Fibroblast of pulmonary artery (primary cell): Measurements from ENCODE around the gene CCDC197.

Experiments used
- DNase-seq: peaks from one replicate; pipeline ENCODE4 v3.0.0-alpha.2; 2010; ENCODE audit warnings: low read depth
- H3K4me3 ChIP-seq: replicated peaks from 2 replicates; pipeline ENCODE4 v1.5.1; 2011; ENCODE audit warnings: low read depth, mild to moderate bottlenecking, control low read depth, low read length, moderate library complexity
- TF ChIP-seq, protein P1 (sequence below): IDR thresholded peaks from 2 replicates; pipeline ENCODE4 v1.5.1; 2011; ENCODE audit warnings: mild to moderate bottlenecking, control low read depth, low read length, inconsistent platforms; ENCODE audit errors: missing control alignments

Gene CCDC197

DNA sequence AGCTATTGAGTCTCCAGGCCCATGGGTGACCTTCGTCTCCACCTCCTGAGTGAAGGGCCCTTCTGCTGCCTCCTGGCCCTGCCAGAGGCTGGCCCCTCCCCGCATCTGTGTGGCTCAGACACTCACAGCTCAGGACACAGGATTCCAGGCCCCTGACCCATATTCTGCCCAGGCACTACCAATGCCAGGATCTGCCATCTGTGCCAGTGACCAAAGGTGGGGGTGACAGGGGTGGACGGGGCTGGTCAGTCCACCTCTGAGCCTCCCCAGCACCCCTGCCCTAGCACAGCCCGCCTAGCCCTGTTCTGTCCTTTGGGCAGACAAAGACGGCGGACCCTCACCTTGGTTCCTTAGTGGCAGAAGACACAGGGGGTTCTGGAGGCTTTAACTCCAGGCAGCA is 23.5 kb upstream of the CCDC197 start:
- TF ChIP-seq, protein P1, sequence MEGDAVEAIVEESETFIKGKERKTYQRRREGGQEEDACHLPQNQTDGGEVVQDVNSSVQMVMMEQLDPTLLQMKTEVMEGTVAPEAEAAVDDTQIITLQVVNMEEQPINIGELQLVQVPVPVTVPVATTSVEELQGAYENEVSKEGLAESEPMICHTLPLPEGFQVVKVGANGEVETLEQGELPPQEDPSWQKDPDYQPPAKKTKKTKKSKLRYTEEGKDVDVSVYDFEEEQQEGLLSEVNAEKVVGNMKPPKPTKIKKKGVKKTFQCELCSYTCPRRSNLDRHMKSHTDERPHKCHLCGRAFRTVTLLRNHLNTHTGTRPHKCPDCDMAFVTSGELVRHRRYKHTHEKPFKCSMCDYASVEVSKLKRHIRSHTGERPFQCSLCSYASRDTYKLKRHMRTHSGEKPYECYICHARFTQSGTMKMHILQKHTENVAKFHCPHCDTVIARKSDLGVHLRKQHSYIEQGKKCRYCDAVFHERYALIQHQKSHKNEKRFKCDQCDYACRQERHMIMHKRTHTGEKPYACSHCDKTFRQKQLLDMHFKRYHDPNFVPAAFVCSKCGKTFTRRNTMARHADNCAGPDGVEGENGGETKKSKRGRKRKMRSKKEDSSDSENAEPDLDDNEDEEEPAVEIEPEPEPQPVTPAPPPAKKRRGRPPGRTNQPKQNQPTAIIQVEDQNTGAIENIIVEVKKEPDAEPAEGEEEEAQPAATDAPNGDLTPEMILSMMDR = no peak
- no peak overlapping the region for H3K4me3 ChIP-seq
- no peak for DNase-seq

DNA sequence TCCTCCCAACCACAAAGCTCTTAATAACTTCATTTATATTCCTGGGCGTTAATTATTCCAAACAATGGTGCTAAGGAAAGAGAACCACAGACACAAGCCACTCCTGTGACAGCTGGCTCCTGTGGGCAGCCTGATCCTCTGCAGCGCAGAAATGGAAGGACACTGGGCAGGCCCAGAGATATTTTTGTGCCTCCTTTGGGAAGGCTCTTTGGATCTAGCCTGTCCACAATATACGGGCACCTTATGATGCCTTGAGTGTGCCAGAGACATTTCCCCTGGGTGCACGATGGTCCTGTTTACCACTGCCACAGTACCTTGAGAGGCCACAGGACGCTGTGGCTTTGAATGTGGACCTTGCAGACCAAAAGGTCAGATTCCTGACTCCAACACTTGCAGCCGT is 22.8 kb upstream of the CCDC197 start:
- TF ChIP-seq, protein P1 = no peak
- DNase-seq = no peak
- no peak overlapping the region for H3K4me3 ChIP-seq

DNA sequence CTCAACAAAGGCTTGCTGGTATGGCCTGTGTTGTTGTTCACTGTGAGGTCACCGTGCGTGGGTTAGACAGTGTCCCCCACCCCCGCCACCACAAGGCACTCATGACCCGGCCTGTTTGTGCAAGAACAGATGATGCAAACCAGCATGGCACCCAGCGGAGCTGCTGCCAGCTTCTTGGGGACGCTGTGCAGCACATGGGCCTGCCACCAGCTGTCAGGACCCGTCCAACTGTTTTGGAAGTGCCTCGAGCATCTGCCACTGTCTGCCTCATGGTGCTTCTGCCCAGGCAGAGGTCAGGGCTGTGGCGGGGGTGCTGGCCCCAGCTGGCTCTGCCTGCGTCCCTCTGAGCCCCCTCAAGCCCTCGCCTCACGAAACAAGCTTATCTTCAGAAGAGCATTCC is 22.3 kb upstream of the CCDC197 start:
- no peak for DNase-seq

DNA sequence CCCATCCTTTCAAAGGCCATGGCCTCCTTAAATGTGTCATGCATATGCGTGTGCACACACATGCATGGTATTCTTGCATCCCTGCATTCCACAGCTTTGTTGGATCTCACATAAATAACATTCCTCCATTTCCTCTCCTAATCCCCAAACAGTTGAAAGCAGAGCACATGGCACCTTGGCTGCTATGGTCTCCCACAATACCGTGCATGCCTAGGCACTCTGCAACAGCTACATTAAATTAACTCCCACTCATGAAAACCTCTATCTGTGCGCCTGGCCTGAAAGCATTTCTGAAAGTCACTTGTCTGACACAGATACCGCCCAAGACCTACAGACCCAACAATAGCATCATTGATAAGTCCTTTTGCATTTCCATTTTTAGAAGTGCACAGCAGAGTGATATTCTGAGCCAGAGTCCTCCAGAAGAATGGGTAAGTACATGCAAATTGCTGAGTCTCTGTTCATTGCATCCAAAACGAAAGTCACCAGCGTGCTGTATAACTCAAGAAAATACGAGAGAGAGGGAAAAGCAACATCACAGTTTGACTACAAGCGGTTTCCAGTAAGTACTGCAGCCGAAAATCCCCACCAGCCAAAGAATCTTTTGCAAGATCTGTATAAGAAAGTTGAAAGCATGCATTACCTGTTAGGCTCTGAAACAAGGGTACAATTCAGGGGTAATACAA is 21.2 kb upstream of the CCDC197 start:
- TF ChIP-seq, protein P1 = no peak
- no peak overlapping the region for H3K4me3 ChIP-seq
- no peak for DNase-seq

More for the DNA sequence above, 22.3 kb upstream of the CCDC197 start:
- H3K4me3 ChIP-seq = no peak overlapping the region
- TF ChIP-seq, protein P1 = no peak

DNA sequence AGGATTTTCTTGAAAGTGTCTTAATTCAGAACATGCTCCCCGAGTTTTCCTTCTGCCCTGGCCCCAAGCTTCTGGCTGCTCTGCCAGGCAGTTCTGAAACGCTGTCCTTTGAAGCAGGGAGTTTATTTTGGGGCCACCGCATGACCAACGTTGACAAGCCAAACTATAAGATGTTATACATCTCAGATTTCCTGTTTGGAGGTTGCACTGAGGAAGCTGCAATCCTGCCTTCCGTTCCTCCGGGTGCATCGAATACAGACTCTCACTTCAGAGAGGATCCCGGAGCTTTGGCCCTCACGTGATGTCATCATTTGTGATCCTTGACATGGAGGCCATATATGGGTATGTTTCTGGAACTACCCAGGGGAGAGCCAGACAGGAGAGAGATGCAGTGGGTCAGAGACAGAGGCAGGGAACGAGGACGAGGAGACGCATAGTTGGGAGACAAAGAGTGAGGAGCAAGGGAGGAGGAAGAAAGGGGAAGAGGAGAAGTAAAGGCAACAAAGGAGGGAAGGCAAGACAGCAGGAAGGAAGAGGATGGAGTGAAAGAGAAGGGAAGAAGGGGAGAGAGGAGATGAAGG is 20.5 kb upstream of the CCDC197 start, which contains the start of gene ASB2:
Gene ASB2 (minus strand): TSS at position 94 of the 581 bp plus-strand sequence. CDS start 12,031 bp downstream, outside the sequence.
- TF ChIP-seq, protein P1 = no peak
- DNase-seq = no peak

DNA sequence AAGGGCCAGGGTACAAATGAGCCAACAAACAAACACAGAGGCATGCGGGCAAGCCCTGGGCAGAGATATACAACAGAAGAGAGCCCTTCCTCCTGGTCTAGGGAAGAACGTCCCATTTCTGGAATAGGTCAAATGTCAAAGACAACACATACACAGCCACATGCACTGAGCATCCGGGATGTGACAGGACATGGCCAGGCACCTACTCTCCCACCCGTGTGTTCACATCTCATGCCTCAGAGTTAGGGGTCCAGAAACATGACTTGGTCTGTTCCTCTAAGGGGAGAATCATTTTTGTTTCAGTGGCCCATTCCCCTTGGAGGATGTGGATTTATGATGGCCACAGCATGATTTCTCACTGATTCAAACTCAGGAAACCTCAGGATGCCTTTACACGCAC is 19.9 kb upstream of the CCDC197 start:
- H3K4me3 ChIP-seq = no peak overlapping the region
- no peak for DNase-seq
- TF ChIP-seq, protein P1 = no peak

More for the DNA sequence above, 20.5 kb upstream of the CCDC197 start, which contains the start of gene ASB2:
- no peak within 1 kb of the TSS for H3K4me3 ChIP-seq
